C4-2B (cell line): ENCODE results near the gene AP1AR.

Experiments
- ZFX ChIP-seq: fragments of 450-650 bp; IDR thresholded peaks from 2 replicates; pipeline ENCODE4 v1.6.1; 2017
- TF ChIP-seq, protein P1 (sequence below): fragments of 450-650 bp; conservative IDR thresholded peaks from 2 replicates; pipeline ENCODE4 v1.5.1; 2017; ENCODE audit warnings: mild to moderate bottlenecking

DNA sequence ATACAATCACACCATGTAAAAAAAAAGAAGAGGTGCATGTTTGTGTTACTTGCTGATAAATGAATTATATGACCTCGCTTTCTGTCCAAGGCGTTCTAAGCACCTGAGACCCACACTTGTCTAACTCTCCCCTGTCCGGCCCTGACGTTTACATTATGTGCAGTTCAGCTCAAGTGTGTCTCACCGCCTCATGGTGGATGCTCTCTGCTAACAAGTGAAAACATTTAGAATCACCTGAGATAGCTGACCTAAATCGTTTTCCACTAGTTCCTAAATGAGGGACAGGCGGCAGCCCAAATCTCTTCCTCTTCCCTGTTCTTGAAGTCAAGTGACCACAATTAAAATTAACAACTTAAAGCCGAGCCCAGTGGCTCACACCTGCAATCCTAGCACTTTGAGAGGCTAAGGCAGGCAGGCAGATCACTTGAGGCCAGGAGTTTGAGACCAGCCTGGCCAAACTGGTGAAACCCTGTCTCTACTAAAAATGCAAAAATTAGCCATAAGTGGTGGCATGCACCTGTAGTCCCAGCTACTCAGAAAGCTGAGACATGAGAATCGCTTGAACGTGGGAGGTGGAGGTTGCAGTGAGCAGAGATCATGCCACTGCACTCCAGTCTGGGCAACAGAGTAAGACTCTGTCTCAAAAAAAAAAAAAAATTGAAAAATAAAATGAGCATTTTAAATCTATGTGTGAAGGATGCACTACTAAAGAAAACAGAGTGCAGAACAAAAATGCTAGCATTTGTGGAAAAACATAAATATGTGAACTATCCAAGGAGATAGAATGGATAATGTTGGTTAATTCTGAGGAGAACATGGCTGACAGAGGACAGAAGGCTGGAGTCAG is 58.0 kb downstream of the AP1AR start:
- TF ChIP-seq, protein P1, sequence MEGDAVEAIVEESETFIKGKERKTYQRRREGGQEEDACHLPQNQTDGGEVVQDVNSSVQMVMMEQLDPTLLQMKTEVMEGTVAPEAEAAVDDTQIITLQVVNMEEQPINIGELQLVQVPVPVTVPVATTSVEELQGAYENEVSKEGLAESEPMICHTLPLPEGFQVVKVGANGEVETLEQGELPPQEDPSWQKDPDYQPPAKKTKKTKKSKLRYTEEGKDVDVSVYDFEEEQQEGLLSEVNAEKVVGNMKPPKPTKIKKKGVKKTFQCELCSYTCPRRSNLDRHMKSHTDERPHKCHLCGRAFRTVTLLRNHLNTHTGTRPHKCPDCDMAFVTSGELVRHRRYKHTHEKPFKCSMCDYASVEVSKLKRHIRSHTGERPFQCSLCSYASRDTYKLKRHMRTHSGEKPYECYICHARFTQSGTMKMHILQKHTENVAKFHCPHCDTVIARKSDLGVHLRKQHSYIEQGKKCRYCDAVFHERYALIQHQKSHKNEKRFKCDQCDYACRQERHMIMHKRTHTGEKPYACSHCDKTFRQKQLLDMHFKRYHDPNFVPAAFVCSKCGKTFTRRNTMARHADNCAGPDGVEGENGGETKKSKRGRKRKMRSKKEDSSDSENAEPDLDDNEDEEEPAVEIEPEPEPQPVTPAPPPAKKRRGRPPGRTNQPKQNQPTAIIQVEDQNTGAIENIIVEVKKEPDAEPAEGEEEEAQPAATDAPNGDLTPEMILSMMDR: no peak
- no peak for TF ChIP-seq ZFX
